A673 (cell line): ENCODE results near the gene ZNF134. TPM values are rescaled to one million over a fixed set of nuclear protein-coding genes. Genes with fewer than 3 reads are reported as not detected.

Experiments used
- BruUV-seq: library from RNA; stranded (reverse); fragments of 400-500 nt; replicated peaks from 2 replicates; lab custom pipeline; 2021; lab: Mats Ljungman, UMichigan
- CTCF ChIA-PET: fragments of 300-600 bp; sonication (Branson Sonifier 250); formaldehyde crosslinking; loops from one replicate; lab custom pipeline; 2022; ENCODE audit warnings: antibody characterized with exemption; lab: Charles Lee
- POLR2A ChIA-PET: fragments of 300-600 bp; sonication (Branson Sonifier 250); formaldehyde crosslinking; loops from one replicate; lab custom pipeline; 2022; ENCODE audit warnings: antibody characterized with exemption; ENCODE audit not compliant: low non-redundant PET; lab: Charles Lee
- DNase-seq: peaks from one replicate; pipeline ENCODE4 v3.0.0-alpha.2; 2015; ENCODE audit warnings: low spot score
- H3K27ac ChIP-seq: fragments of 200-600 bp; sonication (generic); 2 replicates; pipeline ENCODE4 v1.5.1; 2016; ENCODE audit warnings: mixed run types, low read depth, mild to moderate bottlenecking, mixed read lengths, antibody characterized with exemption, low read length; ENCODE audit not compliant: poor library complexity, severe bottlenecking
- H3K27me3 ChIP-seq: fragments of 200-600 bp; sonication (generic); replicated peaks from 2 replicates; pipeline ENCODE4 v1.6.1; 2017; ENCODE audit warnings: mixed run types, low read depth, mild to moderate bottlenecking, mixed read lengths, antibody characterized with exemption, low read length; ENCODE audit not compliant: insufficient read depth, poor library complexity
- H3K36me3 ChIP-seq: fragments of 200-600 bp; sonication (generic); 2 replicates; pipeline ENCODE4 v1.6.1; 2016; ENCODE audit warnings: mixed run types, mild to moderate bottlenecking, mixed read lengths, antibody characterized with exemption, low read length; ENCODE audit not compliant: insufficient read depth, poor library complexity, severe bottlenecking
- H3K4me1 ChIP-seq: fragments of 200-600 bp; sonication (generic); 2 replicates; pipeline ENCODE4 v1.6.1; 2017; ENCODE audit warnings: mixed run types, mild to moderate bottlenecking, mixed read lengths, antibody characterized with exemption, low read length; ENCODE audit not compliant: insufficient read depth, poor library complexity, severe bottlenecking
- H3K4me3 ChIP-seq: fragments of 200-600 bp; sonication (generic); 2 replicates; pipeline ENCODE4 v1.5.1; 2016; ENCODE audit warnings: low read depth, mixed run types, mild to moderate bottlenecking, mixed read lengths, low read length; ENCODE audit not compliant: poor library complexity, severe bottlenecking
- H3K9me3 ChIP-seq: fragments of 200-600 bp; sonication (generic); 2 replicates; pipeline ENCODE4 v1.6.1; 2016; ENCODE audit warnings: mixed run types, low read depth, mild to moderate bottlenecking, mixed read lengths, antibody characterized with exemption, low read length; ENCODE audit not compliant: poor library complexity, severe bottlenecking
- CTCF ChIP-seq: fragments of 300-800, 200-600 bp; sonication (generic); conservative IDR thresholded peaks from 2 replicates; pipeline ENCODE4 v1.5.1; 2017; ENCODE audit warnings: low read depth, mild to moderate bottlenecking, antibody characterized with exemption, low read length, moderate library complexity, mixed read lengths
- EZH2 ChIP-seq: fragments of 200-600 bp; sonication (generic); IDR thresholded peaks from 2 replicates; pipeline ENCODE4 v1.6.1; 2017; ENCODE audit warnings: borderline replicate concordance, low read depth, mild to moderate bottlenecking, mixed read lengths, antibody characterized with exemption, low read length; ENCODE audit not compliant: poor library complexity, severe bottlenecking
- intact Hi-C: fragments of 100-400 bp; cut with micrococcal nuclease; formaldehyde crosslinking; loops from one replicate; pipeline ENCODE4 v1.10.0; 2022; ENCODE audit not compliant: unreplicated experiment
- total RNA-seq: library from RNA; stranded (reverse); gene quantifications from 2 replicates; pipeline ENCODE4 v1.2.3, GENCODE V29; 2021

ZNF134 gene
- total RNA-seq, 1 experiment from 2014 or later: 24.7 TPM

GRCh38 chr19:57668635-57669034, 54.6 kb downstream of the ZNF134 start, which contains the start of gene ZSCAN4:
TSS of gene ZSCAN4 (plus strand) at chr19:57668935. CDS start at chr19:57676146, 7,211 bp downstream.
- H3K27ac ChIP-seq: no peak within 1 kb of the TSS
- TF ChIP-seq CTCF (no peak), EZH2 (no peak)
- no peaks in the 10 kb centered on the region for H3K9me3 ChIP-seq
- intact Hi-C loops: no loop called here
- CTCF ChIA-PET: no interaction called here
- H3K4me1 ChIP-seq: no peaks in the 10 kb centered on the region
- H3K36me3 ChIP-seq: no peaks in the 10 kb centered on the region
- no peak within 1 kb of the TSS for H3K4me3 ChIP-seq
- DNase-seq: no peak
- POLR2A ChIA-PET: no interaction called here
- no TSS peak for BruUV-seq
- H3K27me3 ChIP-seq: peaks cover 22% of the 10 kb centered on the region

GRCh38 chr19:57671124-57671895, 57.3 kb downstream of the ZNF134 start:
- H3K4me3 ChIP-seq: no peak overlapping the region
- DNase-seq: no peak
- no peaks in the 10 kb centered on the region for H3K36me3 ChIP-seq
- H3K9me3 ChIP-seq: no peaks in the 10 kb centered on the region
- CTCF ChIA-PET: no interaction called here
- H3K27me3 ChIP-seq: peaks cover 5% of the 10 kb centered on the region
- BruUV-seq: no TSS peak
- intact Hi-C loops: no loop called here
- H3K27ac ChIP-seq: no peak overlapping the region
- H3K4me1 ChIP-seq: no peaks in the 10 kb centered on the region
- POLR2A ChIA-PET: no interaction called here
- no peak for TF ChIP-seq CTCF
- TF ChIP-seq EZH2: no peak

GRCh38 chr19:57672466-57672865, 58.4 kb downstream of the ZNF134 start:
- H3K9me3 ChIP-seq: no peaks in the 10 kb centered on the region
- TF ChIP-seq EZH2 (no peak), CTCF (no peak)
- H3K27me3 ChIP-seq: no peaks in the 10 kb centered on the region
- ChIA-PET POLR2A (no interaction called here), CTCF (no interaction called here)
- BruUV-seq: no TSS peak
- no peak overlapping the region for H3K27ac ChIP-seq
- no peaks in the 10 kb centered on the region for H3K4me1 ChIP-seq
- H3K4me3 ChIP-seq: no peak overlapping the region
- intact Hi-C loops: no loop called here
- H3K36me3 ChIP-seq: no peaks in the 10 kb centered on the region
- DNase-seq: no peak

Other genes with a start within 250 kb of the ZNF134 start
- gene ZNF548, start 224.4 kb upstream of the ZNF134 start, total RNA-seq: 16.9 TPM in 2 replicates
- gene ZNF17, start 203.1 kb upstream of the ZNF134 start, total RNA-seq: 13.1 and 19.2 TPM in 2 replicates
- gene ZNF749, start 178.9 kb upstream of the ZNF134 start, total RNA-seq: 21.6 and 22.9 TPM in 2 replicates
- gene VN1R1, start 157.1 kb upstream of the ZNF134 start, total RNA-seq: 0.41 and 0.83 TPM in 2 replicates
- 19.4 and 21.2 TPM in 2 replicates for gene ZNF772, start 136.7 kb upstream of the ZNF134 start, total RNA-seq
- gene ZNF419, start 126.5 kb upstream of the ZNF134 start, total RNA-seq: 12.4 and 14.6 TPM in 2 replicates
- gene ZNF773, start 114.3 kb upstream of the ZNF134 start, total RNA-seq: 9.7 and 13.4 TPM in 2 replicates
- 8.5 and 10.1 TPM in 2 replicates for gene ZNF549, start 86.9 kb upstream of the ZNF134 start, total RNA-seq
- 9.6 and 11.5 TPM in 2 replicates for gene ZNF550, start 54.4 kb upstream of the ZNF134 start, total RNA-seq
- gene ZNF416, start 35.3 kb upstream of the ZNF134 start, total RNA-seq: 6.8 and 7.1 TPM in 2 replicates
- gene ZIK1, start 30.1 kb upstream of the ZNF134 start, total RNA-seq: 16.3 and 16.7 TPM in 2 replicates
- gene ZNF530, start 14.4 kb upstream of the ZNF134 start, total RNA-seq: 9.4 and 11.3 TPM in 2 replicates
- gene ZNF211, start 18.9 kb downstream of the ZNF134 start, total RNA-seq: 8.2 and 10.1 TPM in 2 replicates
- not detected in 2 replicates for gene ZSCAN4, start 54.7 kb downstream of the ZNF134 start, total RNA-seq
- gene ZNF551, start 67.7 kb downstream of the ZNF134 start, total RNA-seq: 12.7 and 17.8 TPM in 2 replicates
- 4.0 and 4.4 TPM in 2 replicates for gene ZNF154, start 95.0 kb downstream of the ZNF134 start, total RNA-seq
- gene ZNF671, start 113.4 kb downstream of the ZNF134 start, total RNA-seq: 4.4 and 5.3 TPM in 2 replicates
- gene ZNF776, start 132.6 kb downstream of the ZNF134 start, total RNA-seq: 10.3 and 15.8 TPM in 2 replicates
- gene ZNF586, start 155.4 kb downstream of the ZNF134 start, total RNA-seq: 18.2 and 19.5 TPM in 2 replicates
- 5.4 and 10.6 TPM in 2 replicates for gene ZNF552, start 200.7 kb downstream of the ZNF134 start, total RNA-seq
- gene ZNF587B, start 216.1 kb downstream of the ZNF134 start, total RNA-seq: 17.3 and 20.0 TPM in 2 replicates
- gene ZNF587, start 235.6 kb downstream of the ZNF134 start, total RNA-seq: 40.5 and 43.2 TPM in 2 replicates